Left cardiac atrium (tissue), 4 donors: Measurements from ENCODE around the gene PKP4. TPM values are rescaled to one million over a fixed set of nuclear protein-coding genes. Genes with fewer than 3 reads are reported as not detected.

Experiments used
- ATAC-seq, 2 donors: fragments of 200-7000 bp; cut with Tn5 transposase; one replicate each; pipeline ENCODE4 v1.9.1; 2020; ENCODE audit warnings: mild to moderate bottlenecking in 2 of 2, moderate library complexity in 2 of 2
- DNase-seq: peaks from one replicate; pipeline ENCODE4 v3.0.0-alpha.2; 2020
- intact Hi-C, 2 donors: fragments of 100-400 bp; cut with DNase I; formaldehyde crosslinking; loops; one replicate each; pipeline versions ENCODE4 v1.14.1 to v1.15.1; 2022 to 2023
- total RNA-seq, 2 donors: library from RNA; stranded (reverse); fragmentation: NEBNext Ultra II Directional; extraction: Animal tissue kit (Norgen Biotek cat#: 25700); gene quantifications; one replicate each; pipeline ENCODE4 v1.2.1, GENCODE V29; 2021
- donor health status: DM: no; HTN: yes; CAD: no.
- donor health status: DM: no; HTN: yes; CAD: no; lungs with severe emphysema.
- donor health status: DM: yes; HTN: yes; CAD: no.
- donor health status: Dilated cardiomyopathy.

Gene PKP4
- total RNA-seq, 2 donors from 2014 or later, result 62.5 to 64.8 TPM

- ATAC-seq (no peak), DNase-seq (no peak)
- intact Hi-C loops, result no loop called here
Measured at GRCh38 chr2:158662421-158662820, 205.7 kb downstream of the PKP4 start.

GRCh38 chr2:158663796-158664195 lies 207.0 kb downstream of the PKP4 start:
- intact Hi-C loops, result no loop called here
- ATAC-seq, result no peak
- no peak for DNase-seq

- DNase-seq (no peak), ATAC-seq (peak in 1 of 2 donors; percentile 45)
- intact Hi-C loops, result no loop called here
Measured at GRCh38 chr2:158664987-158665386, 208.2 kb downstream of the PKP4 start.

GRCh38 chr2:158665536-158666302 lies 209.0 kb downstream of the PKP4 start:
- intact Hi-C loops, result no loop called here
- ATAC-seq (no peak), DNase-seq (no peak)

GRCh38 chr2:158666969-158667368 lies 210.2 kb downstream of the PKP4 start:
- DNase-seq, result no peak
- no peak for ATAC-seq
- intact Hi-C loops, result no loop called here

GRCh38 chr2:158667586-158667985 lies 210.8 kb downstream of the PKP4 start:
- DNase-seq (no peak), ATAC-seq (peak; percentile 76 to 78)
- intact Hi-C loops, result no loop called here

GRCh38 chr2:158668001-158668765 lies 211.4 kb downstream of the PKP4 start:
- peak; percentile 35 to 46 for ATAC-seq
- intact Hi-C loops, result no loop called here
- no peak for DNase-seq

- DNase-seq, result no peak
- no peak for ATAC-seq
- intact Hi-C loops, result no loop called here
Measured at GRCh38 chr2:158670292-158670691, 213.5 kb downstream of the PKP4 start.

- intact Hi-C loops, result no loop called here
- ATAC-seq, result no peak
- DNase-seq, result no peak
Measured at GRCh38 chr2:158671360-158672245, 214.9 kb downstream of the PKP4 start.

GRCh38 chr2:158676295-158676694 lies 219.5 kb downstream of the PKP4 start:
- DNase-seq, result no peak
- intact Hi-C loops, result no loop called here
- peak; percentile 29 to 45 for ATAC-seq

- intact Hi-C loops, result no loop called here
- ATAC-seq, result peak; percentile 78 to 80
Measured at GRCh38 chr2:158676696-158677095, 219.9 kb downstream of the PKP4 start.

GRCh38 chr2:158677542-158677941 lies 220.8 kb downstream of the PKP4 start:
- intact Hi-C loops, result no loop called here
- DNase-seq (no peak), ATAC-seq (no peak)

More at GRCh38 chr2:158676696-158677095, 219.9 kb downstream of the PKP4 start:
- peak; percentile 44 for DNase-seq

- DNase-seq, result no peak
- intact Hi-C loops, result loop anchor here in 1 of 2 donors (5.0 kb wide), 1 partner anchor 60 kb away; no protein-coding TSS in a partner anchor
- no peak for ATAC-seq
Measured at GRCh38 chr2:158681816-158682215, 225.1 kb downstream of the PKP4 start.

GRCh38 chr2:158685646-158686045 lies 228.9 kb downstream of the PKP4 start:
- ATAC-seq (no peak), DNase-seq (no peak)
- intact Hi-C loops, result no loop called here

- peak; percentile 71 to 94 for ATAC-seq
- DNase-seq, result peak; percentile 55
- intact Hi-C loops, result no loop called here
Measured at GRCh38 chr2:158686210-158686691, 229.5 kb downstream of the PKP4 start.

GRCh38 chr2:158687315-158687714 lies 230.6 kb downstream of the PKP4 start:
- DNase-seq, result no peak
- ATAC-seq, result no peak
- intact Hi-C loops, result no loop called here

- intact Hi-C loops, result no loop called here
- DNase-seq (no peak), ATAC-seq (no peak)
Measured at GRCh38 chr2:158688721-158689120, 232.0 kb downstream of the PKP4 start.

GRCh38 chr2:158689391-158689790 lies 232.6 kb downstream of the PKP4 start:
- ATAC-seq (no peak), DNase-seq (no peak)
- intact Hi-C loops, result no loop called here

GRCh38 chr2:158690823-158691222 lies 234.1 kb downstream of the PKP4 start:
- no peak for ATAC-seq
- DNase-seq, result no peak
- intact Hi-C loops, result no loop called here
